Tibial nerve (tissue), 4 donors: ENCODE results near the gene MRPL38.

Experiments used
- CTCF ChIP-seq, 5 experiments: fragments of 200-600 bp in 3 of 5; fragments of 450-650 bp in 2 of 5; sonication (generic) in 3 of 5; IDR thresholded peaks; one replicate each; pipeline ENCODE4 v1.5.1; 2016 to 2019; ENCODE audit warnings: antibody characterized with exemption in 5 of 5, mild to moderate bottlenecking in 3 of 5, moderate library complexity in 2 of 5
- EP300 ChIP-seq, 2 donors: sonication (generic); formaldehyde crosslinking; IDR thresholded peaks; one replicate each; pipeline ENCODE4 v1.6.1; 2017; ENCODE audit warnings: antibody characterized with exemption in 2 of 2, mild to moderate bottlenecking in 1 of 2
- POLR2A ChIP-seq, 2 donors: fragments of 450-650 bp; IDR thresholded peaks; one replicate each; pipeline ENCODE4 v1.6.1; 2017; ENCODE audit warnings: antibody characterized with exemption in 2 of 2, mild to moderate bottlenecking in 2 of 2, moderate library complexity in 2 of 2

GRCh38 chr17:75891605-75892555, 12.8 kb downstream of the MRPL38 start:
- TF ChIP-seq CTCF (IDR thresholded peaks at IDR 0.05), result no peak
- no peak for TF ChIP-seq EP300 (IDR thresholded peaks at IDR 0.05)
- no peak for TF ChIP-seq POLR2A (IDR thresholded peaks at IDR 0.05)
